Kidney (tissue), 14 donors: Measurements from ENCODE around the gene ALDH4A1. TPM values are rescaled to one million over a fixed set of nuclear protein-coding genes. Genes with fewer than 3 reads are reported as not detected.

ENCODE experiments used
- DNase-seq, 5 donors: peaks; one replicate each; pipeline ENCODE4 v3.0.0-alpha.2; 2013 to 2020
- FAIRE-seq: peaks from 2 replicates; lab custom pipeline; 2012; peaks lifted over from hg19 to GRCh38; lab: Jason Lieb, UNC
- H3K27ac ChIP-seq, 2 donors: one replicate each; pipeline ENCODE4 v1.7.0; 2013; ENCODE audit warnings: low read depth in 2 of 2, low read length in 2 of 2, inconsistent platforms in 1 of 2
- H3K27me3 ChIP-seq: one replicate; pipeline ENCODE4 v1.7.1; 2013; ENCODE audit warnings: low read length, inconsistent platforms; ENCODE audit not compliant: control insufficient read depth, insufficient read depth
- H3K36me3 ChIP-seq, 3 donors: one replicate each; pipeline versions ENCODE4 v1.7.0 to v1.7.1; 2013; ENCODE audit warnings: low read length in 3 of 3, control low read depth in 1 of 3, inconsistent platforms in 1 of 3; ENCODE audit not compliant: insufficient read depth in 3 of 3, control insufficient read depth in 2 of 3
- H3K4me1 ChIP-seq, 3 donors: one replicate each; pipeline versions ENCODE4 v1.7.0 to v1.7.1; 2013; ENCODE audit warnings: low read length in 3 of 3, inconsistent platforms in 1 of 3, low read depth in 1 of 3; ENCODE audit not compliant: control insufficient read depth in 2 of 3, insufficient read depth in 2 of 3
- H3K4me3 ChIP-seq, 3 donors: one replicate each; pipeline versions ENCODE4 v1.7.0 to v1.8.1; 2013; ENCODE audit warnings: low read length in 3 of 3, control low read depth in 1 of 3, inconsistent platforms in 1 of 3
- H3K9ac ChIP-seq, 3 donors: one replicate each; pipeline versions ENCODE4 v1.7.0 to v1.7.1; 2013; ENCODE audit warnings: low read length in 3 of 3, control low read depth in 1 of 3, inconsistent platforms in 1 of 3
- H3K9me3 ChIP-seq, 3 donors: one replicate each; pipeline versions ENCODE4 v1.7.0 to v1.7.1; 2013; ENCODE audit warnings: low read length in 3 of 3, control low read depth in 1 of 3, inconsistent platforms in 1 of 3; ENCODE audit not compliant: control insufficient read depth in 2 of 3, insufficient read depth in 1 of 3
- CTCF ChIP-seq: IDR thresholded peaks from 3 replicates; pipeline ENCODE4 v1.5.1; 2012; ENCODE audit warnings: mild to moderate bottlenecking, moderate library complexity, borderline replicate concordance; ENCODE audit not compliant: insufficient read depth; ENCODE audit errors: extremely low read depth
- intact Hi-C: fragments of 100-400 bp; cut with DNase I; formaldehyde crosslinking; loops from one replicate; pipeline ENCODE4 v1.11.1; 2022
- polyA plus RNA-seq: library from polyadenylated mRNA; stranded (reverse); fragments of 350-450 nt; fragmentation: Illumina TruSeq; extraction: RNeasy Lipid Tissue Mini Kit (QIAGEN cat#74804); gene quantifications from one replicate; pipeline ENCODE4 v1.2.3, GENCODE V29; 2014; ENCODE audit warnings: low read depth, low replicate concordance; ENCODE audit not compliant: insufficient read depth
- total RNA-seq: library from RNA; stranded (reverse); fragmentation: NEBNext Ultra II Directional; extraction: Animal tissue kit (Norgen Biotek cat#: 25700); gene quantifications from one replicate; pipeline ENCODE4 v1.2.1, GENCODE V29; 2021
- donor health status: control.
- donor health status: control.
- donor health status: control.
- donor health status: control.
- donor health status: control.
- donor health status: DM: yes; HTN: yes; CAD: no.
- donor health status: Normal renal cell carcinoma (clear cell type).

ALDH4A1 gene
- total and polyA plus RNA-seq, 2 donors from 2014 or later: 49.3 to 352 TPM

GRCh38 chr1:18922319-18922726 is 20.0 kb upstream of the ALDH4A1 start:
- peaks cover 9 to 38% (median 22%) of the 10 kb centered on the region in 3 donors for H3K4me1 ChIP-seq

GRCh38 chr1:18921516-18922251 is 19.3 kb upstream of the ALDH4A1 start:
- FAIRE-seq (no peak), DNase-seq (no peak)
- peaks cover 0 to 1% (median 0%) of the 10 kb centered on the region in 3 donors for H3K36me3 ChIP-seq
- no peak overlapping the region for H3K4me3 ChIP-seq
- peak overlapping the region; percentile 63 to 94 for H3K27ac ChIP-seq
- H3K27me3 ChIP-seq: no peaks in the 10 kb centered on the region
- TF ChIP-seq CTCF: no peak
- intact Hi-C loops: no loop called here
- H3K9me3 ChIP-seq: no peaks in the 10 kb centered on the region
- H3K4me1 ChIP-seq: peaks cover 9 to 32% (median 15%) of the 10 kb centered on the region in 3 donors
- peak overlapping the region in 2 of 3 donors; percentile 32 to 37 for H3K9ac ChIP-seq

More at GRCh38 chr1:18922319-18922726, 20.0 kb upstream of the ALDH4A1 start:
- FAIRE-seq: no peak
- intact Hi-C loops: no loop called here
- Histone ChIP-seq H3K36me3 (no peaks in the 10 kb centered on the region), H3K27me3 (no peaks in the 10 kb centered on the region), H3K9ac (peak overlapping the region in 2 of 3 donors; percentile 32 to 66), H3K27ac (peak overlapping the region; percentile 63 to 94), H3K4me3 (no peak overlapping the region), H3K9me3 (no peaks in the 10 kb centered on the region)
- TF ChIP-seq CTCF: no peak
- DNase-seq: peak; percentile 83 to 95 (median 91)

GRCh38 chr1:18920931-18921330 is 18.6 kb upstream of the ALDH4A1 start:
- intact Hi-C loops: no loop called here
- FAIRE-seq: no peak
- Histone ChIP-seq H3K4me3 (no peak overlapping the region), H3K36me3 (peaks cover 0 to 6% (median 4%) of the 10 kb centered on the region in 3 donors), H3K9me3 (no peaks in the 10 kb centered on the region), H3K27ac (no peak overlapping the region), H3K27me3 (no peaks in the 10 kb centered on the region), H3K9ac (no peak overlapping the region), H3K4me1 (peaks cover 9 to 27% (median 15%) of the 10 kb centered on the region in 3 donors)
- DNase-seq: no peak
- TF ChIP-seq CTCF: no peak
